GM18867 (cell line): Measurements from ENCODE around the gene SLC8A2.

Experiments used
- ATAC-seq: cut with Tn5 transposase; IDR thresholded peaks from one replicate; pipeline ENCODE4 v1.9.1; 2021; ENCODE audit warnings: mild to moderate bottlenecking, moderate library complexity; ENCODE audit not compliant: unreplicated experiment

SLC8A2 gene

GRCh38 chr19:47505506-47505905 is 33.8 kb upstream of the SLC8A2 start:
- no peak for ATAC-seq

- no peak for ATAC-seq
These were observed 32.1 kb upstream of the SLC8A2 start for GRCh38 chr19:47503826-47504150.

DNA sequence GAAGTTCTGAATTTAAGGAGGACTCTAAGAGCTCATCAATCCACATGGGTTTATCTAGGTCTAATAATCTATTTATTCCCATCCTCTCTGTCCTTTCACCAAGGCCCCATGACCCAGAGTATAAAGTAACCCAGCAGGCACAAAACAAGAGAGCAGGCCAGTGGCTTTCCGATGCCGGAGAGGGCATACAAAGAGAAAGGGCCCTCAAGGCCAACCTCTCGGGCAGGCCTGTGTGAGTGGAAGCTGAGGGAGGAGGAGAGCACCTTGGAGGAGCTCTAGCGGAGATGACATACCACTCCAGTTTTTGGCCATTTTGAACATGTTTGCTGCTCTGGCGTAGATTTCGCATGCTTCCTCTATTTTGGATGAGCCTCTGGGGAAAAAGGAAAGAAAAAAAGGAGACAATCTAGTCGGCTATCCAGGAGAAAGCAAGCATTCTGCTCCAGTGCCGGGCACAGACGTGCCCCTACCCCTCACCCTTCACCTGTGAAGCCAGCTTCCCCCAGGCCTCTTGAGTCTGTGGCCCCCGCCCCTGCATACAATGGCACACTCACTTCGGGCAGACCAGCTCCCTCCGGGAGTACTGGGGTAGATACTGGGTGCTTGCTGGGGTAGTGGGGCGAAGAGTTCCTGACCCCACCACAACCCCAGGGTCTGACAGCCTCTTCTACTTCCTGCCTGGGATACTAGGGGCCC is 31.6 kb upstream of the SLC8A2 start:
- no peak for ATAC-seq

DNA sequence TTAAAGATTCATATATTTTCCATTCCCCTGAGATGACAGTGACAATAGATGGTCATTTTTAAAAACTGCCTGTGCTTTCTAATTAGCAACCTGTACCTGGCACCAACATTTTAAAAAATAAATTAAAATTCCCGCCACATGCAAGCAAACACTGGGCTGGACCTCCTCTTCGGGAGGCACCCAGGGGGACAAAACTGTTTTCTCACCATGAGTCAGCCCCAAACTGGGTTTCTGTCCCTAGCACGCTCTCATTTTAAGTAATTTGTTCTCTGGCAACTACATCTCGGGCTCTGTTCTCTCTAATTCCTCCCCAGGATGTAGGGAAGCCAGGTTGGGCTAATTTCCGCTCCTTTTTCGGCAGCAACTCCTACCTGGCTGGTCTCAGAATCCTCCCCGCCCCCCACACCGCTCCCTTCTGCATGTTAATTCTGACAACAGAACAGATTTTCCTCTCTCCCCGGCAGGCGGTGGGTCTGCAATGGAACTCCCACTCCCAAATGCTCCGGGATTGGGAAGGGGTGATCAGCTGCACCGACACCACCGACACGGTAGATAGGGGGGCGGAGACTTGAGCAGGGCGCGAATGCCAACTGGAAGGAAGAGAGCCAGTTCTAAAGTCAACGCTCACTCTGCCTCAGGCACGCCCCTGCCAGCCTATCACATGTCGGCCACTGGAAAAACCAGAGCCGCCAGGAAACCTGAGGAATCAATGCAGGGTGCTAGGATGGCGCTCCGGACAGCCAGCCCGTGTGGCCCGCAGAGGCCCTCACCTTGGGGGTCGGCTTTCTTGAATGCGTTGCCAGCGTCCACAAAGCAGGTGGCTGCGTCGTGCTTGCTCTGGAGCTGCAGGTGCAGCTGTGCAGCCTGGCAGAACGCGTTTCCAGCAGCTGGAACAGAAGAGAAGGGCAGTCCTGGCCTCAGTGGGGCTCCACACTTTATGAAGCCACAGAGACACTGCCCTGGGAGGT is 28.5 kb upstream of the SLC8A2 start:
- no peak for ATAC-seq

- ATAC-seq, result no peak
These were observed 27.7 kb upstream of the SLC8A2 start for GRCh38 chr19:47499371-47499770.

DNA sequence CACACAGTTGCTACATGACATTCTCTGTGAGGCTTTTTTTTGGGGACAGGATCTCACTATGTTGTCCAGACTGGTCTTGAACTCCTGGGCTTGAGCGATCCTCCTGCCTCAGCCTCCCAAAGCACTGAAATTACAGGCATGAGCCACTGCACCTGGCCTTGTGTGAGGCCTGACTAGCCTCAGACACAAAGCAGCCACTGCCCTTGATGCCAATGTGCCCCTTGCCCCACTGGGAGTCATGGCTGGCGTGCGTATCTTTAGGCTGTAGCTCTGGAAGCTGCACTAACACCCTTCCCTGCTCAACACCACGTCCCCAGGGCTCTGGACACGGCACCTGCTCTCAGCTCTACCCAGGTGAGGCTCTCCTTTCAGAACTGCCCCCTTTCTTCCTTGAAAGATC is 26.9 kb upstream of the SLC8A2 start:
- no peak for ATAC-seq

GRCh38 chr19:47497821-47498520 is 26.3 kb upstream of the SLC8A2 start:
- ATAC-seq, result no peak

- ATAC-seq, result no peak
These were observed 25.5 kb upstream of the SLC8A2 start for GRCh38 chr19:47497050-47497766.

- no peak for ATAC-seq
These were observed 24.0 kb upstream of the SLC8A2 start for GRCh38 chr19:47495478-47496372.

DNA sequence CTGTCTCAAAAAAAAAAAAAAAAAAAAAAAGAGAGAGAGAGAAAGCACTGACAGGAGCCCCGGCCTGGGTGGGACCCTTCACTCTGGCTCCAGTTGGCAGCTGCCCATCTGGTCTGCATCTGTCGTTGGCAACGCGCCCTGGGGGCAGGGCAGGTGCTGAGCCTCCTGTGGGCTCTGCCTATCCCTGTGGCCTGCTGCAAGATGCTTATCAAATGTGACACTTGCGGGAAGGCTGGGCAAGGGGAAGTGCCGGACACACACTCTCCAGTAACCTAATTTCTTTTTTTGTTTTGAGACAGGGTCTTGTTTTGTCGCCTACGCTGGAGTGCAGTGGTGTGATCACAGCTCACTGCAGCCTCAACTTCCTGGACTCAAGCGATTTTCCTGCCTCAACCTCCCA is 23.0 kb upstream of the SLC8A2 start:
- ATAC-seq, result no peak

DNA sequence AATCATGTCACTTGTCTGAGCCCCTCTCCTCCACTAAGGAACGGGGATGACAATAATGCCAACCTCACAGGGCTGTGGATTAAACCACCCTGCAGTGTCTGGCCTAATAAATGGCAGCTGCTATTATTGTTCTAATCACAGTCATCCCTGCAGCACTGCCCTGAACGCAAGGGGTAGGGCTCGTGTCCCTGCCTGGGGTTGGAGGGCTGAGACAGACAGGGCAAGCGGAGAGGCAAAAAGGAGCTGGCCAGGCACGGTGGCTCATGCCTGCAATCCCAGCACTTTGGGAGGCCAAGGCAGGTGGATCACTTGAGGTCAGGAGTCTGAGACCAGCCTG is 22.5 kb upstream of the SLC8A2 start:
- no peak for ATAC-seq

- no peak for ATAC-seq
These were observed 21.9 kb upstream of the SLC8A2 start for GRCh38 chr19:47493378-47494210.

- ATAC-seq, result no peak
These were observed 21.1 kb upstream of the SLC8A2 start for GRCh38 chr19:47492571-47493377.

- no peak for ATAC-seq
These were observed 20.4 kb upstream of the SLC8A2 start for GRCh38 chr19:47492137-47492533.

GRCh38 chr19:47491358-47492136 is 19.9 kb upstream of the SLC8A2 start:
- no peak for ATAC-seq

DNA sequence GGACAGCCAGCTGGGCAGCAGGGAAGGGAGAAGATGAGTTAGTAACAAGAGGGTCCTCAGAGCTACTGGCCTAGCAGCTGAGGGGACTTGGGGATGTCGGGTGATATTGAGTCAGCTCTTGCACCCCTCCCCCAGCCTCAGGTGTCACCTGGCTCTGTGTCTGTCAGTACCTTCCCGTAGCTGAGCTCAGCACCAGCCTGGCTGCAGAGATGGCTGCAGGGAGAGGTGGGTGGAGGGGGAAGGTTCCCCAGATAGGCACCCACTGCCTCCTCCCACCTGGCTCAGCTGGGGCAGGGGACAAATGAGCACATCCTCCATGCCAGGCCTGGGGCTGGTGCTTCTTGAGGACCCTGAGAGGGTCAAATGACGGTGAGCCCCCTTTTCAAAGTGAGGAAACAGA is 19.2 kb upstream of the SLC8A2 start:
- no peak for ATAC-seq

DNA sequence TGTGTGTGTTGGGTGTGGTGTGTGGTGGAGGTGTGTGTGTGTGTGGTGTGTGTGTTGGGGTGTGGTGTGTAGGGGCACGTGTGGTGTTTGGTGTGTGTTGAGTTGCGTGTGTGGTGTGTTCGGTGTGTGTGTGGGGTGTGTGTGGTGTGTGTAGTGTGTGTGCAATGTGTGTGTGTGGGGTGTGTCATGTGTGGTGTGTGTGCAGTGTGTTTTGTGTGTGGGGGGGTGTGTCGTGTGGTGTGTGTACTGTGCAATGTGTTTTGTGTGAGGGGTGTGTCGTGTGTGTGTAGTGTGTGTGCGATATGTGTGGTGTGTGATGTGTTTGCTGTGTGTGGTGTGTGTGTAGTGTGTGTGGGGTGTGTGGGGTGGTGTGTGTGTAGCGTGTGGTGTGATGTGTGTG is 18.3 kb upstream of the SLC8A2 start:
- no peak for ATAC-seq
